Measurements from ENCODE around the gene SKI.

DNA sequence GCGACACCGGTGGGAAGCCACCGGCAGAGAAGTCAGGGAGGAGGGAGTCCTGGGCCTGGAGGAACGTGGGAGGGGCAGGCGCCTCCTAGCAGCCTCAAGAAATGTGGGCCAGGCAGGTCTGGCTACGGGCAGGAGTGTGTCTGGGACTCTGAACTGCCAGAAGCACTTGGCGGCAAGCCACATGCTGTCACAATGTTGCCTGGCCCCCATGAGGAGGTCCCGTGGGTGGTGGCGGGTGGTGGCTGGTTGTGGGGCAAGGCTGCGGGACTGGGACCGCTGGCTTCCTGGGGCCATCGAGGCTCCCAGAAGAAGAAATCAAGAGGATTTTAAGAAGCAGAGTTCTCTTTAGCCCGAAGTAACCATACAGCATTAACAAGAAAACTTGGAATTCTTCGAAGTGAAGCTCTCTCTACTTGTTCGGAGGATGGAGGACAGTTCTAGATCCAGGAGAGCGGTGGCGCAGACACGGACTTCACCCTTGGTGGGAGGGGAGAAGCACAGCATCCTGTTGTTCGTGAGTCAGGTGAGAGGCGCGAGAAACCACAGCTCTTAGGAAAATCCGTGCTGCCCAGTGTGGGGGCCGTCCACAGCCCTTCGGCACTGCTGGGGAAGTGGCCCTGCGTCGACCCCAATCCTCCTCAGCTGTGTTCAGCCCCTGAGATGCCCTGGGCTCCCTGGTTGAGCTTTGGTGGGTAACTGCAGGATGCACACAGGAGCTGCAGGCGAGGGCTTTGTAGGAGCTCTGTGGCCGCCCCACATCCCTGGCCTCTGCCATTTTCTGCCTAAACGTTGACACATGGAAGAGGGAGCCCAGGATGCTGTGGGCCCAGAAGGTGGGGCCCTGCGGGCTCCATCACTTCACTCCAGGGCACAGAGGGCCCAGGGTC lies 12.4 kb downstream of the SKI start:
- TF ChIP-seq POLR2A (IDR thresholded peaks at IDR 0.05; ENCODE audit: low read depth, low read length) = no peak
- TF ChIP-seq, protein P1, sequence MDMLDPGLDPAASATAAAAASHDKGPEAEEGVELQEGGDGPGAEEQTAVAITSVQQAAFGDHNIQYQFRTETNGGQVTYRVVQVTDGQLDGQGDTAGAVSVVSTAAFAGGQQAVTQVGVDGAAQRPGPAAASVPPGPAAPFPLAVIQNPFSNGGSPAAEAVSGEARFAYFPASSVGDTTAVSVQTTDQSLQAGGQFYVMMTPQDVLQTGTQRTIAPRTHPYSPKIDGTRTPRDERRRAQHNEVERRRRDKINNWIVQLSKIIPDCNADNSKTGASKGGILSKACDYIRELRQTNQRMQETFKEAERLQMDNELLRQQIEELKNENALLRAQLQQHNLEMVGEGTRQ (IDR thresholded peaks at IDR 0.05; ENCODE audit: low read depth, low read length) = no peak
- TF ChIP-seq, protein P2, sequence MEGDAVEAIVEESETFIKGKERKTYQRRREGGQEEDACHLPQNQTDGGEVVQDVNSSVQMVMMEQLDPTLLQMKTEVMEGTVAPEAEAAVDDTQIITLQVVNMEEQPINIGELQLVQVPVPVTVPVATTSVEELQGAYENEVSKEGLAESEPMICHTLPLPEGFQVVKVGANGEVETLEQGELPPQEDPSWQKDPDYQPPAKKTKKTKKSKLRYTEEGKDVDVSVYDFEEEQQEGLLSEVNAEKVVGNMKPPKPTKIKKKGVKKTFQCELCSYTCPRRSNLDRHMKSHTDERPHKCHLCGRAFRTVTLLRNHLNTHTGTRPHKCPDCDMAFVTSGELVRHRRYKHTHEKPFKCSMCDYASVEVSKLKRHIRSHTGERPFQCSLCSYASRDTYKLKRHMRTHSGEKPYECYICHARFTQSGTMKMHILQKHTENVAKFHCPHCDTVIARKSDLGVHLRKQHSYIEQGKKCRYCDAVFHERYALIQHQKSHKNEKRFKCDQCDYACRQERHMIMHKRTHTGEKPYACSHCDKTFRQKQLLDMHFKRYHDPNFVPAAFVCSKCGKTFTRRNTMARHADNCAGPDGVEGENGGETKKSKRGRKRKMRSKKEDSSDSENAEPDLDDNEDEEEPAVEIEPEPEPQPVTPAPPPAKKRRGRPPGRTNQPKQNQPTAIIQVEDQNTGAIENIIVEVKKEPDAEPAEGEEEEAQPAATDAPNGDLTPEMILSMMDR (conservative IDR thresholded peaks at IDR 0.05; ENCODE audit: low read depth, low read length) = no peak
- no peak for TF ChIP-seq RFX5 (IDR thresholded peaks at IDR 0.05; ENCODE audit: low read depth, low read length)
- TF ChIP-seq NFE2L2 (IDR thresholded peaks at IDR 0.05; ENCODE audit: low read depth, low read length) = no peak
- no peak for TF ChIP-seq RAD21 (IDR thresholded peaks at IDR 0.05; ENCODE audit: low read length)
- TF ChIP-seq CEBPB (IDR thresholded peaks at IDR 0.05; ENCODE audit: low read depth, low read length) = no peak
